ENCODE results near the gene ABTB2. TPM values are rescaled to one million over a fixed set of nuclear protein-coding genes. Genes with fewer than 3 reads are reported as not detected.

Gene ABTB2
- total and polyA plus RNA-seq, 10 of the 15 experiments (the other 5 are each of a cell fraction or from before 2014, with no cell fraction given) = 0.13 to 2.1 (median 0.72) TPM

- TF ChIP-seq USF1 (IDR thresholded peaks at IDR 0.05; ENCODE audit: borderline replicate concordance, extremely low read length, insufficient read depth, low read depth, low read length) (no peak), MEF2B (IDR thresholded peaks at IDR 0.05; ENCODE audit: partially characterized antibody, poor library complexity, severe bottlenecking) (peak; percentile 64), EED (IDR thresholded peaks at IDR 0.05; ENCODE audit: low read depth) (peak; percentile 54), DPF2 (IDR thresholded peaks at IDR 0.05) (peak; percentile 60), YY1 (IDR thresholded peaks at IDR 0.05; ENCODE audit: low read depth, low read length) (no peak), FOXM1 (IDR thresholded peaks at IDR 0.05; ENCODE audit: low read depth, low read length) (peak; percentile 30; the same call in 1 of the 2 replicates), BCLAF1 (IDR thresholded peaks at IDR 0.05) (no peak), NFIC (IDR thresholded peaks at IDR 0.05; ENCODE audit: low read depth, low read length) (peak; percentile 78), TCF12 (IDR thresholded peaks at IDR 0.05; ENCODE audit: low read depth, low read length) (0 out of 2 replicates have a peak, but pooled peaks have one; percentile 6), TCF7 (IDR thresholded peaks at IDR 0.05; ENCODE audit: borderline replicate concordance) (peak; percentile 49; the same call in 1 of the 2 replicates), FOS (IDR thresholded peaks at IDR 0.05; ENCODE audit: borderline replicate concordance, extremely low read depth, insufficient read length) (no peak), PKNOX1 (IDR thresholded peaks at IDR 0.05) (peak; percentile 47; the same call in 1 of the 2 replicates), MTA2 (IDR thresholded peaks at IDR 0.05; ENCODE audit: low read depth) (peak; percentile 88), IKZF2 (IDR thresholded peaks at IDR 0.05) (peak; percentile 72 to 79), ETV6 (conservative IDR thresholded peaks at IDR 0.05 in 1 of 2, IDR thresholded peaks at IDR 0.05 in 1 of 2; ENCODE audit: borderline replicate concordance in 1 of 2, low read depth in 1 of 2) (peak in 1 of 2 experiments; percentile 18; a peak in 1 of 4 replicates), TCF3 (IDR thresholded peaks at IDR 0.05; ENCODE audit: borderline replicate concordance, insufficient read depth, low read depth, low read length) (0 out of 2 replicates have a peak, but pooled peaks have one; percentile 7), CBFB (IDR thresholded peaks at IDR 0.05; ENCODE audit: low read depth) (peak; percentile 71; the same call in 1 of the 2 replicates), POU2F2 (IDR thresholded peaks at IDR 0.05; ENCODE audit: borderline replicate concordance, low read depth, low read length) (0 out of 3 replicates have a peak, but pooled peaks have one; percentile 29), SKIL (IDR thresholded peaks at IDR 0.05; ENCODE audit: low read depth, poor library complexity, severe bottlenecking) (peak; percentile 53), NBN (IDR thresholded peaks at IDR 0.05) (peak; percentile 23; the same call in 1 of the 2 replicates), NR2C2 (IDR thresholded peaks at IDR 0.05; ENCODE audit: borderline replicate concordance, control insufficient read depth, insufficient read length, low read depth) (no peak), SIN3A (IDR thresholded peaks at IDR 0.05; ENCODE audit: low read depth, low read length) (no peak), RBBP5 (conservative IDR thresholded peaks at IDR 0.05) (no peak)
Measured at GRCh38 chr11:34239465-34240149, 118.2 kb downstream of the ABTB2 start (continued).
